Pancreas (tissue), 10 donors: Measurements from ENCODE around the gene TIMM8A. TPM values are rescaled to one million over a fixed set of nuclear protein-coding genes. Genes with fewer than 3 reads are reported as not detected.
A peak's percentile ranks its signal among the peaks of the same experiment; 100 is the strongest.
"Not testable (repeated sequence)": the region's sequence is repeated elsewhere in the genome, so short reads cannot be mapped to it uniquely, and the experiment has no call there.

ENCODE experiments used
- ATAC-seq, 4 donors: fragments of 200-7000 bp; cut with Tn5 transposase; one replicate each; pipeline versions ENCODE4 v1.8.0 to v1.9.1; 2020; ENCODE audit warnings: mild to moderate bottlenecking in 4 of 4, moderate library complexity in 4 of 4
- DNase-seq, 6 donors: peaks; one replicate each; pipeline ENCODE4 v3.0.0-alpha.2; 2020
- FAIRE-seq: peaks from 2 replicates; lab custom pipeline; 2012; peaks lifted over from hg19 to GRCh38; lab: Jason Lieb, UNC
- H3K27ac ChIP-seq, 4 donors: fragments of 200-600 bp; sonication (generic); 1 replicate in 3 of 4; 2 replicates in 1 of 4; pipeline versions ENCODE4 v1.5.0 to v1.8.0; 2020
- H3K27me3 ChIP-seq, 4 donors: fragments of 200-600 bp; one replicate each; pipeline ENCODE4 v1.8.0; 2021
- H3K36me3 ChIP-seq, 3 donors: fragments of 200-600 bp; sonication (generic) in 1 of 3; one replicate each; pipeline versions ENCODE4 v1.5.0 to v1.8.0; 2020 to 2021
- H3K4me1 ChIP-seq, 3 donors: fragments of 200-600 bp; one replicate each; pipeline ENCODE4 v1.8.0; 2021
- H3K4me3 ChIP-seq, 4 donors: fragments of 200-600 bp; sonication (generic) in 2 of 4; one replicate each; pipeline versions ENCODE4 v1.5.0 to v1.8.0; 2020 to 2021
- H3K9me3 ChIP-seq, 4 donors: fragments of 200-600 bp; one replicate each; pipeline ENCODE4 v1.8.0; 2021
- CTCF ChIP-seq, 4 donors: fragments of 200-600 bp; sonication (generic) in 3 of 4; IDR thresholded peaks; one replicate each; pipeline versions ENCODE4 v1.5.0 to v1.8.0; 2021; ENCODE audit warnings: antibody characterized with exemption in 4 of 4
- WGBS, 2 donors: extraction: QIAGEN DNeasy Blood & Tissue Kit; methylation state at CpG; one replicate each; pipeline ENCODE4 v1.1.7; 2013; 5-methylcytosine and 5-hydroxymethylcytosine counted together
- intact Hi-C, 3 donors: fragments of 100-400 bp; cut with DNase I; formaldehyde crosslinking; loops; one replicate each; pipeline versions ENCODE4 v1.11.1 to v1.14.2; 2022
- polyA plus RNA-seq, 2 donors: library from polyadenylated mRNA; stranded (reverse); fragments of 200-250 nt; gene quantifications; one replicate each; pipeline ENCODE4 v1.2.3, GENCODE V29; 2013
- total RNA-seq, 6 donors: library from RNA; stranded (reverse); fragmentation: NEBNext Ultra II Directional in 4 of 6; extraction: Animal tissue kit (Norgen Biotek cat#: 25700) in 4 of 6; gene quantifications; one replicate each; pipeline versions ENCODE4 v1.2.1 to v1.2.4, GENCODE V29; 2021 to 2023
- donor health status: healthy with polysubstance abuse.
- donor health status: DM: no; HTN: no; CAD: no; lungs with moderate emphysema.
- donor health status: DM: no; HTN: no; CAD: no.
- donor health status: control.
- donor health status: control.
- donor health status: Bipolar disorder and iron deficiency.
- donor health status: DM: yes; HTN: yes; CAD: no.
- donor health status: DM: no; HTN: no; CAD: no.
- donor health status: DM: no; HTN: no; CAD: no.
- donor health status: DM: yes; HTN: yes; CAD: no.

TIMM8A gene
- total and polyA plus RNA-seq, 8 donors, result 2.0 to 6.5 (median 4.4) TPM

DNA sequence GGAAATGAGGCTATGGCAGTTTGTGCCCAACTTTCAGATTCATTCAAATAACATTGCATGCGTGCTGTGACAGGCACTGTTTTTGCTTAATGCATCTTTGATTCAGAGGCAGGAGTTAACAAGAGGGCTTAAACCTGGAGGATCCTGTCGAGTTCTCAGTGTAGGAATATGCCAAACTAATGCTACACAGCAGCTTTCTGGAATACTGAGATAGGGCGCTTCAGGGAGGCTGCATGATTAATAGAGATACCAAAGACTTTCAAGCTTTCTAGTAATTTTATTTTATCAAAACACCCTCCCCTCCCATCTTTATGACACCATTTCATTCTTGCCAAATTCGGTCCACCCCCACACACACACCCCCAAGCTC, 636 bp upstream of the TIMM8A start:
- intact Hi-C loops, result no loop called here
- no peaks in the 10 kb centered on the region for H3K4me1 ChIP-seq
- peak overlapping the region in 3 of 4 donors; percentile 42 to 61 (median 60) for H3K4me3 ChIP-seq
- peaks cover 0 to 12% (median 0%) of the 10 kb centered on the region in 4 donors for H3K27me3 ChIP-seq
- no peaks in the 10 kb centered on the region for H3K9me3 ChIP-seq
- no peak for DNase-seq
- ATAC-seq, result no peak
- FAIRE-seq, result no peak
- WGBS, 2 donors, result 20 to 37% methylated on average over 4 of the region's 4 CpGs
- no peak for TF ChIP-seq CTCF (IDR thresholded peaks at IDR 0.05)
- no peaks in the 10 kb centered on the region for H3K36me3 ChIP-seq
- peak overlapping the region in 1 of 4 donors; percentile 64 for H3K27ac ChIP-seq

DNA sequence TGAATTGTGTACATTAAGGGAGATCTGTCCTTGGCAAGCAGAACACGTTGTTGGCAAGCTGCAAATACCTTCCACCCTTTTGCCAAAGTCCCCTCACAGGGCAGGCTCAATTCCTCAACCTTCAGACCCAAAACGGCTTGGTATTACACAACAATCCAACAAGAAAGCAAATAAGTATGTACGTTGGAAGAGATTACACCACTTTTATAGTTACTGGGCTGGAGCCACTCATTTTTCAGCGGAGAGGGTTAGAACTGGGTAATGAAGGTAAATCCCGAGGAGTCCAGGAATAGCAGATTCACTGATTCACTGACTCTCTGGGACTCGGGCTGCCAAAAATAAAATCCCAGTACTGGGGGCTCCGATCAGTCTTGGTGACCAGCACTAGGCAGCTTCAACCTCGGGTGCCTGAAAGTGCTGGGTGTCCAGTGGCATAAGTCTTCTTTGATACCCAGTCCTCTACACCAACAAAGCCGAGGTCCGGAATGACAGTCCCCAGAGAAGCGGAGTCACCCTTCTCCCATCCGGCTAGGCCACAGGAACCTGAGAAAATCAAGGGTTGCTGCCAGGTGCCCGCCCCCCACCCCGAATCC, 587 bp downstream of the TIMM8A start:
- TF ChIP-seq CTCF (IDR thresholded peaks at IDR 0.05), result no peak

GRCh38 chrX:101337776-101338271, 10.7 kb downstream of the TIMM8A start:
- no peaks in the 10 kb centered on the region for H3K27me3 ChIP-seq
- ATAC-seq (no peak), FAIRE-seq (no peak), DNase-seq (no peak)
- no peaks in the 10 kb centered on the region for H3K4me1 ChIP-seq
- intact Hi-C loops, result no loop called here
- no peak overlapping the region for H3K4me3 ChIP-seq
- no peak for TF ChIP-seq CTCF (IDR thresholded peaks at IDR 0.05)
- H3K36me3 ChIP-seq, result no peaks in the 10 kb centered on the region
- WGBS, 2 donors, result 75 to 90% methylated on average over 4 of the region's 4 CpGs
- H3K27ac ChIP-seq, result no peak overlapping the region
- no peaks in the 10 kb centered on the region for H3K9me3 ChIP-seq

More for the DNA sequence above, 587 bp downstream of the TIMM8A start:
- no peaks in the 10 kb centered on the region for H3K9me3 ChIP-seq
- peak; percentile 9 to 39 (median 24) for ATAC-seq
- peak overlapping the region; percentile 42 to 61 (median 54) for H3K4me3 ChIP-seq
- FAIRE-seq, result no peak
- DNase-seq, result peak in 1 of 6 donors; percentile 11
- no peaks in the 10 kb centered on the region for H3K4me1 ChIP-seq
- no peaks in the 10 kb centered on the region for H3K36me3 ChIP-seq
- peak overlapping the region in 1 of 4 donors; percentile 64 for H3K27ac ChIP-seq
- intact Hi-C loops, result no loop called here
- WGBS, 2 donors, result 1 to 25% methylated on average over 14 of the region's 14 CpGs
- H3K27me3 ChIP-seq, result peaks cover 0 to 7% (median 0%) of the 10 kb centered on the region in 4 donors

DNA sequence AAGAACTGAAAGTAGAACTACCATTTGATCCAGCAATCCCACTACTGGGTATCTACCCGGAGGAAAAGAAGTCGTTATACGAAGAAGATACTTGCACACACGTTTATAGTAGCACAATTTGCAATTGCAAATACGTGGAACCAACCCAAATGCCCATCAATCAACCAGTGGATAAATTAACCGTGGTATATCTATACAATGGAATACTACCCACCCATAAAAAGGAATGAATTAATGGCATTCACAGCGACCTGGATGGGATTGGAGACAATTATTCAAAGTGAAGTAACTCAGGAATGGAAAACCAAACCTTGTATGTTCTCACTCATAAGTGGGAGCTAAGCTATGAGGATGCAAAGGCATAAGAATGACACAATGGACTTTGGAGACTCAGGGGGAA, 14.2 kb downstream of the TIMM8A start:
- H3K36me3 ChIP-seq, H3K27me3 ChIP-seq, H3K9me3 ChIP-seq, DNase-seq, H3K4me1 ChIP-seq, H3K27ac ChIP-seq, ATAC-seq, H3K4me3 ChIP-seq, intact Hi-C loops, FAIRE-seq: not testable (repeated sequence)
- WGBS, 2 donors, result 62 to 68% methylated on average over 7 of the region's 7 CpGs

GRCh38 chrX:101326600-101326999, 21.9 kb downstream of the TIMM8A start:
- H3K9me3 ChIP-seq, H3K36me3 ChIP-seq, H3K4me1 ChIP-seq, DNase-seq, H3K27ac ChIP-seq, ATAC-seq, intact Hi-C loops, FAIRE-seq, H3K4me3 ChIP-seq: not testable (repeated sequence)
- 61 to 83% methylated on average over 3 of the region's 3 CpGs for WGBS, 2 donors
- H3K27me3 ChIP-seq, result peaks cover 0 to 11% (median 2%) of the 10 kb centered on the region in 4 donors

DNA sequence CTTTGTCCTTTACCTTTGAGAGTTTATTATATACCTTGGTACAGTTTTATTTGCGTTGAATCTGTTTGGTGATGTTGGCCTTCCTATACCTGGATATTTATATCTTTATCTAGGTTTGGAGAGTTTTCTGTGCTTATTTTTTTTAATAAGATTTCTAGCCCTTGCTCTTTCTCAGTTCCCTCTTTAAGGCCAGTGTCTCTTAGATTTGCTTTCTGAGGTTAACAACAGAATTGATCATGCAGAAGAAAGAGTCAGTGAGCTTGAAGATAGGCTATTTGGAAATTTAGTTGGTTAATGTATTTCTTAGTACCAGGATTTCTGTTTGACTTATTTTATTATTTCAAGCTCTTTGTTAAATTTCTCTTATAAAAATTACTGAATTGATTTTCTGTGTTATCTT, 44.8 kb downstream of the TIMM8A start:
- 78 to 96% methylated on average over 1 of the region's 1 CpG for WGBS, 2 donors
- H3K4me3 ChIP-seq, result no peak overlapping the region
- DNase-seq (no peak), ATAC-seq (no peak), FAIRE-seq (no peak)
- H3K9me3 ChIP-seq, result no peaks in the 10 kb centered on the region
- H3K36me3 ChIP-seq, result no peaks in the 10 kb centered on the region
- no peak for TF ChIP-seq CTCF (IDR thresholded peaks at IDR 0.05)
- intact Hi-C loops, result no loop called here
- no peak overlapping the region for H3K27ac ChIP-seq
- H3K27me3 ChIP-seq, result peaks cover 0 to 4% (median 2%) of the 10 kb centered on the region in 4 donors
- no peaks in the 10 kb centered on the region for H3K4me1 ChIP-seq
